ENCODE measurements around the gene LUC7L.

GRCh38 chr16:275786-276232 lies 46.6 kb upstream of the LUC7L start, which contains the start of gene RGS11:
- no peak for TF ChIP-seq CTCF (IDR thresholded peaks at IDR 0.05)
- TF ChIP-seq POLR2AphosphoS5 (IDR thresholded peaks at IDR 0.05) = no peak
- TF ChIP-seq POLR2A (IDR thresholded peaks at IDR 0.05) = no peak
